GM10266 (cell line): ENCODE measurements around the gene LRP2BP.

Source experiments
- DNase-seq: peaks from one replicate; pipeline ENCODE4 v3.0.0; 2012; ENCODE audit errors: extremely low spot score
- CTCF ChIP-seq: IDR thresholded peaks from 2 replicates; pipeline ENCODE4 v1.5.1; 2012; ENCODE audit warnings: mild to moderate bottlenecking, low read depth; ENCODE audit not compliant: control insufficient read depth, insufficient read depth; ENCODE audit errors: missing control alignments

The LRP2BP gene

GRCh38 chr4:185352202-185352601, 43.5 kb downstream of the LRP2BP start:
- no peak for DNase-seq
- no peak for TF ChIP-seq CTCF

DNA sequence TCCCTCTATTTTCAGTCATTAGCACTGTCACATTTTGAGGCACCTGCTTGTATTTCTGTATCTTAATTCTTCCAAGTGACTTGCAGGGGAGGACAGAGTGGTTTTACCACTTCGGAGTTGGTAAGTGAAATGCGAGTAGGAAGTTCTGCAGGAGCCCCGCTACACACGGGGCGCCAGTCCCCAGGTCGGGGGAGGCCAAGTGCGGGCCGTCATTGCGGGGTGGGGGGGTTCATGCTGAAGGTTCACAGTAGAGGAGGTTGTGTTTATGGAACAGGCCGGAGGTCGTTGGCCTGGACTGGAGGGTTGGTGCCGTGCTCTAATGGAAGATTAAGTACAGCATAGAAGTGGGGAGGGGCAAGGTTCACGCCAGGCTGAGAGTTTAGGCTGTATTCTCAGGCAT, 44.0 kb downstream of the LRP2BP start:
- no peak for TF ChIP-seq CTCF
- no peak for DNase-seq

GRCh38 chr4:185346975-185347601, 48.6 kb downstream of the LRP2BP start:
- DNase-seq: no peak
- no peak for TF ChIP-seq CTCF

- TF ChIP-seq CTCF: no peak
- peak; percentile 42 for DNase-seq
These were observed 50.8 kb downstream of the LRP2BP start for GRCh38 chr4:185344743-185345538.

DNA sequence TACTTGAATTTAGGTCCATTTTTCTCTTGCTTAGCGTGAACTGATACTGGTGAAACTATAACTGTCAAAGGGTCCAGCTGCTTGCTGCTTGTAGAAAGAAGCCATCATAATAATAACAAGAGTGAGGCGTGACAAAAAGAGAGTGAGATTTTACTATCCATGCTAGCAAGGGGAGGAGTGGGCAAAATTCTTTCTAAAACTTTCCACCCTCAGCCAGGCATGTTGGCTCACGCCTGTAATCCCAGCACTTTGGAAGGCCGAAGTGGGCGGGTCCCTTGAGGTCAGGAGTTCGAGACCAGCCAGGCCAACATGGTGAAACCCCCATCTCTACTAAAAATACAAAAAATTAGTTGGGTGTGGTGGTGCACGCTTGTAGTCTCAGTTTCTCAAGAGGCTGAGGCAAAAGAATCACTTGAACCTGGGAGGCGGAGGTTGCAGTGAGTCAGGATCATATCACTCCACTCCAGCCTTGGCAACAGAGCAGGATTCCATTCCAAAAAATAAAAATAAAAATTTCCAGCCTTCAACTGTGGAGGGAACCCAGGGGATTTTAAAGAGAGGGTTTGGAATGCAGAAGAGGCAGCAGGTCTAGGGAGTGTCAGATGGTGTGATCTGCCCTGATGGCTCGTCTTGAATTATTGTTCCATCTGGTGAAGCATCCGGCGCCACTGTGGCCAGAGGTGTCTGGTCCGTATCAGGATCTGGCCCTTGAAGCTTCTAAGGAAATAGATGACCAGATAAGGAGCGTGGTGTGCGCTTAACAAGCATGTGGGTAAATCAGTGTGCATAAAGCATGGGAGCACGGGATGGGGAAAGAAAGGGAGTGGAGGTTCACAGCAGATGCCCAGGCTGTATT, 51.8 kb downstream of the LRP2BP start:
- no peak for DNase-seq
- no peak for TF ChIP-seq CTCF

- no peak for TF ChIP-seq CTCF
- peak; percentile 44 for DNase-seq
These were observed 53.9 kb downstream of the LRP2BP start for GRCh38 chr4:185341841-185342240.
